Fibroblast of skin of right biceps (primary cell): ENCODE measurements around the gene FIBCD1.

Experiments
- DNase-seq: peaks from one replicate; pipeline ENCODE4 v3.0.0-alpha.2; 2013

Gene FIBCD1

DNA sequence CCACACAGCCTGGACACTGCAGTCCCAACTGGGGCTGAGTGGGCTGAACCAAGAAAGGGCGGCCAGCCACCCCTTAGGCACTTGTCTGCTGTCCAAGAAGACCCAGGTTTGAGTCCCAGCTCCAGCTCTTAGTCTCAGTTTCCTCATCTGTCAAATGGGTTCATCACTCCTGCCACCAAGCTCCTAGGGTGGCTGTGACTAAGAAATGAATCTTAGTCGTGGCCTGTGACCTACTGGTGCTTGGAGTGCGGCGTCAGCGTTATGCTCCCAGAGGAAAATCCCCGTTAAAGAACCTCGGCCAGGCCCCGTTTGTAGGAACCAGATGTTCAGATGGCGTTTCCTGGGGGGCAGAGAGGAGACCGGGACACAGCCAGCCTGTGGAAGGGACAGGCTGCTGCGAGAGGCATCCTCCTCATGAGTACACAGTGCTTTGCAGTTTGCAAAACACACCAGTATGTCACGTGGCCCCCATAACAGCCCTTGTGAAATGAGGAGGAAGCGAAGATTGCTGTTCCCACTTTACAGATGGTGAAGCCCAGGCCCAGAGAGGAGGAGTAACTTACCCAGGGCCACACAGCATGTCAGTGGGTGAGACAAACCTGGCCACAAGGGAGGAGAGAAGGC, 3.3 kb downstream of the FIBCD1 start:
- DNase-seq, result peak; percentile 35

DNA sequence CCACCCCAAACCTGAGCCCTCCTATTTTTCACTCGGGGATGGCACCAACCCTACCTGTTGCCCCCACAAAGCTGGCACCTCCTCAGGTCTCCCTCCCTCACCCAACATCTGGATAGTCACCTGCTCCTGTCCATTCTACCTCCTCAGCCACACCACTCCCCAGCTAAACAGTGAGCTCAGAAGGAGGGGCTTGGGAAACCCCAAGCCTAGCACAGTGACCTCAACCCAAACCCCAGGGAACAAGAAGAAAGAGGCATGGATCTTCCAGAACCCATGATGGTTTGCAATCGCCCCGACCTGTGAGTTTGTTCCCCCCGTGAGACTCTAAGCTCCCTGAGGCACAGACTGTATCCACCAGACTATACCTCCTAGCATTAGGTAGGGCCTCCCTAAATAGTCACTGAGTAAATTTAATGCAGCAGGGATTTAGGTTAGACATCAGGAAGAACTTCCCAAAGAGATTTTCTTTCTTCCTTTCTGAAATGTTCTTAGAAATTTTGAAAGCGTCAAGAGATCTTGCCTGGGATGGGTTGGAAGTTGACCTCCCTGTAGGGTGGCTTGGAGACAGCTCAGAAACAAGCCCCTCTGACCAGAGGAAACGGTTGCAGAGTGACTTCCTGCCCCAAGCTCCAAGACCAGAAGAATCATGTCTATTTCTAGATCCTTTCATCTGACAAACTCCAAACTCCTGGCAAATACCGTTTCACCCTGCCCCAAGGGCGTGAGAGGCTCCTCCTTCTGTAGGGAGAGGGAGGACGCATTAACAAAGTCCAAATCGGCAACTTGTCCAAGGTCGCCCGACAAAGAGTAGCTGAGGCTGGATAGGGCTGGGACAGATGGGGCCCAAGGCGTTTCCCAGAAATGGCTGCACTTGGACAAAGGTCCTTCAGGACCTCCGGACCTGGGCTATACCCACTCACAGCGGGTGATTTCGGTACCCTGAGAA, 4.1 kb downstream of the FIBCD1 start:
- DNase-seq, result no peak

DNA sequence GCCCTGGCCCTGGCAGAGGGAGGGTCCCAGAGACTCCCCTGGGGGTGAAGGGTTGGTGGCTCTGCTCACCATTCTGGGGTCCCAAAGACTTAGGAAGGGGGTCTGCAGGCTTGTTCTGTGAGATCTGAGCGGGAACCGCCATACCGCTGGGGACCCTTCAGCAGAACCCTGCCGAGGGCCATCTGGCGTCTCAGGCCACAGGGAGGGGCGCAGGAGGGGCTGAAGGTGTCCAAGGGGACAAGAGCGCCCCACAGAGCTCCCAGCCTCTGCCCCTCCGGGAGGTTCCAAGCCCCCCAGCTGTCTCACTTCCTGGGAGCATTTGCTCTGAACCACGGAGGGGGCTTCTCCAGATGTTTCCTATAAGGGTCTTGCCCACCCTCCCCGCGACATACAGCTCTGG, 4.8 kb downstream of the FIBCD1 start:
- no peak for DNase-seq

DNA sequence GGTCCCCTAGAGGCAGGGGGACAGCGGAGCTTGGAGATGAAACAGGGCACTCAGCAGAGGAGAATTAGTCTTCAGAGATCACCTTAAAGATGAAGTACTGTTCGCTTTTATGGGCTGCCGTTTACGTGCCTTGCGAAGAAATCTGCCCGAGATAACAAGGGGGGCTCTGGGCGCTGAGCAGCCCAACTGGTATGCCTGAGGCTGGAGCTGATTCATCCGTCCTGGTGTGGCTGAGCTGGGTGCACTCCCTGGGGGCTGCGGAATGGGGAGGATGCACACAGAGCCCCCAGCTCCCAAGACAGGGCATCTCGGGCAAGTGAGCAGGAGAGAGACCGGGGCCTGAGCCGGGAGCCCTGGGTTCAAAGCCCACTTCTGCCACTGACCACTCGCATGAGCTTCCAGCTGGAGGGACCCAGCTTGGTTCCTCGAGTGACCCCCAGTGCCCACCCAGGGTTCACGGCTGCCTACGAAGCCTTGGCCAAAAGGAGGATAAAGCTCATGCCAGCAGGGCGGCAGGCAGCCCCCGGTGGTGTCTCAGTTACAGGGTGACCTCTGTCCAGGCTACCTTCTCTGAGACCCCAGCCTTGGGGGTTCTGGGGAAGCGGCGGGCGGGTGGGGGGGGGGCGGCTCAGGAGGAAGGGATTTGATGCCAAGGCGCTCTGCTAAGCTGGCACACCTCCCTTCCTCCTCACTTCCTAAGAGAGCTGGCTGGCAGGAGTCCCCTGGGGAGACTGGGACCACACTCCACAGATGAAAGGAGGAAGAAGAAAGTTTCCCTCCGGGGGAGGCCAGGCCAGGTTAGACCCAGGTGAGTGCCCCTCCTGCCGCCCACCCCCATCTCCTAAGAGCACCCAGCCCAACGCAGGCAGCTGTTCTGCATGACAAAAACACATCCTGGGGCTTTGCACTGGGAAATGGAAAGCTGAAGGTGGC, 5.7 kb downstream of the FIBCD1 start:
- peak; percentile 82 for DNase-seq

DNA sequence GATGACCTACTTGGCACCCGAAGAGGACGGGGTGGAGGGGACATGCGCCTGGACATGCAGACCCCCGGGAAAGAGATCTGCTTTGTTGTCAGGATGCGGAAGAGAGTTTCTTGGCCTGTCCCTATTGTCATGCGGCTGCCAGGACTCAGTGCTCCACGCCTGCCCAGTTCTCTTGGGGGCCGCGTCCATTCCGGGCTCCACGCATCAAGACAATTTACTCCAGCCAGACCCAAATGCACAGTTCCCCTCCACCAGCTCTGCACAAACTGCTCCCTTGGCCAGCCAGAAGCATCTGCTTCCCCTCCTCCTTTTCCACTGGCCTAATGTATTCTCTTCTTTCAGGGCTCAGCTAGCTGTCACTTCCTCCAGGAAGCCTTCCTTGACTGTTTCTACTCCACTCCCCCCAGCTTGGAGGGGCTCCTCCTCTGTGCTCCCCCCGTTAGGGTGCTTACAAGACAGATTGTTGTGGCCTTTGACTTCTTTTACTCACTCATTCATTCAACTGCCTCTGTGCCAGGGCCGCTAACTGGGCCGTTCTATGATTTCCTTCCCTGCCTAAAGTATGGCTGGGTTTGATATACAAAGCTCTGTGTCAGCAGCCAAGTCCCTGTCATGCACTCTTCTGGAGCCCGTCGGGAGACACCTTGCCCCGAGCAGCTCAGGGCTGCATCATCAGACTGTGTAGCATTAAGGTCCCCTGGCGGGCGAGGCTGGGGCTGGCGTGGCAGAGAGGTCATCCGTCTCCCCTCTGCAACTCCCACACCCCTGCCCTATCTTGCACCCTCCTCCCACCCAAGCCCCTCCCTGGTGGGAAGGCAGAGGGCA, 6.6 kb downstream of the FIBCD1 start:
- peak; percentile 38 for DNase-seq

DNA sequence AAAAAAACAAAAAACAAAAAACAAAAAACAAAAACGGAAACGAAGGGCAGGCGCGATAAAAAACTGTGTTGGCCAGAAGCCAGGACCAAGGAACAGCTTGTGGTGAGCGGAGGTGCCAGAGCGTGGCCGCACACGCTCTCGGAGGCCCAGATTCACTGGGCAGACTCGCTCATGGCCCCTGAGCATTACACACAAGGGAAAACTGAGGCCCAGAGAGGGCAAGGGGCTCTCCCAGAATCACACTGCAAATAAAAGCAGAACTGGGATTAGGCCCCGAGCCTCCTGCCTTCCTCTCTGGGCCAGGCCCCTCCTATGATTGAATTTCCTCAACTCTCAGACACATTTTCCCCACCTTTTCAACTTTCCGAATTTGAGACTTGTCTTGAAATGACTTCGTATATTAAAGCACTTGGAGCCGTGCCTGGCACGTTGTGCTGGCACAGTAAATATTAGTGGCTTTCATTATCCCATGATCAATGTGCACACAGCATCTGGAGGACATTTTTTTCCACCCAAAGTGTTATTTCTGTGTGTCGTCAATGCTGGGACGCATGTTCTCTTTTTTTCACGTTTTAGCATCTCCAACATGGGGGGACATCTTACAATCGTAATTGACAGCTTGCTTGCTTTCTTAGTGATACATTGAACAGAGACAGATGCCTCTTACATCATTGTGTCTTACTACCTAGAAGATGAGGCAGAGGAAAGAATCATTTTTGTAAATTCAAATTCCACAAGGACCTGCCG, 7.4 kb downstream of the FIBCD1 start:
- DNase-seq, result no peak

DNA sequence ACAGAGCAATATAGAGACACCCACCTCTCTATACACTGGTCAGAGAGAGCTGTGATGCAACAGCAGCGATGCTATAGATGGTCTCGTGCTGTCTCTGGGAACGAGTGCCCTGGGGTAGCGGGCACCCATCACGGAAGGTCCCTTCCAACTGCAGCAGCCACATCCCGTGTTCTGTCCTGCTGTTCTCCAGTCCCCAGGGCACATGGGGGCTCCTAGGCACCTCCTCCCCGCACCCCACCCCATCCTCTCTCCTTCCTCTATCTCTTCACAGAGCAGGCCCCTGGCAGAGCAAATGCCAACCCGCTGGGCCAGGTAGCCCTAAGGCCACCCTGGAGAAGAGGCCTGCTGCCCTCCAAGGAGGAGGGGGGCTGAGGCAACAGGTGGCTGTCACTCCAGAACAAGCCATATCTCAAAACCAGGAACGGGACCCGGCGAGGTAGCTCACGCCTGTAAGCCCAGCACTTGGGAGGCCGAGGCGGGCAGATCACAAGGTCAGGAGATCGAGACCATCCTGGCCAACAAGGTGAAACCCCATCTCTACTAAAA, 8.2 kb downstream of the FIBCD1 start:
- no peak for DNase-seq

DNA sequence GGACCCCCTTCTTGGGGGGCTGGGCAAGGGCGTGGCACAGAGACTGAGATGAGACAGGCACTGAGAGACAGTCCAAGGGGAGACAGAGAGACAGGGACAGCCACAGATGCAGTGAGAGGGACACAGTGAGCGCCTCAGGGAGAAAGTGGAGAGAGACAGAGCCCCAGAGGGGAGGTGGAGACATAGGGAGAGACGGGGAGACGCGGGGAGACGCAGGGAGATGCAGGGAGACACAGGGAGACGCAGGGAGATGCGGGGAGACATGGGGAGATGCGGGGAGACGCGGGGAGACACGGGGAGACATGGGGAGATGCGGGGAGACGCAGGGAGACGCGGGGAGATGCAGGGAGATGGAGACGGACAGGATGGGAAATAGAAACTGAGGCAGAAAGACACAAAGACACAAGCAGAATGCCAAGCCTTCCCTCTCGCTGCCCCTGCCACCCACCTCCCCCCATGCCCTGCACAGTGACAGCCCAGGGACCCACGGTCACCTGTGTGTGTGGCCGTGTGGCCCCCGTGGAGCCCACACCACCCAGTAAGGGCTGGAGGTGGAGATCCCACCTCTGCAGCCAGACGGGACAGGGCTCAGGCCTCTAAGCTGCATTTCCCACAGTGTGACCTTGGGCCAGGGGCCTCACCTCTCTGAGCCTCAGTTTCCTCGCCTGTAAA, 8.8 kb downstream of the FIBCD1 start:
- no peak for DNase-seq

DNA sequence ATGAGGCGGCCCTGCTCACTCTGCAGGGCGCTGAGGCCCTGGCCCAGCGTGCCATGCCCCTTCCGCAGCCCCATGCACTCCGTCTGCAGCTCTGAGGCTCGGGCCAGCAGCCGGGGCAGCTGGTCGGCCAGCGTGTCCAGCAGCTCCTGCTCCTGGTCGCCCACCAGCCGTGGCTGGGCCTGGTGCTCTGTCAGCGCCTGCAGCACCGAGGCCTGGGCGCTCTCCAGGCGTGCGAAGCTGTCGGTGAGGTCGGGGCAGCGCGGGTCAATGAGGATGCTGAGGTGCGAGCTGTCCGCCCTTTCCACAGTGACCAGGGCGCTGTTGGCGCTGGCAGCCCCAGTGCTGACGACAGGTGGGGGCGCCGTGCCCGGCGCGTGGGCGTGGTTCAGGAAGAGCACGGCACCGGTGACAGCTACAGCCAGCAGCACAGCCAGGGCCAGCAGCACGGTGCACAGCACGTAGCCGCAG, 9.4 kb downstream of the FIBCD1 start:
- DNase-seq, result no peak

DNA sequence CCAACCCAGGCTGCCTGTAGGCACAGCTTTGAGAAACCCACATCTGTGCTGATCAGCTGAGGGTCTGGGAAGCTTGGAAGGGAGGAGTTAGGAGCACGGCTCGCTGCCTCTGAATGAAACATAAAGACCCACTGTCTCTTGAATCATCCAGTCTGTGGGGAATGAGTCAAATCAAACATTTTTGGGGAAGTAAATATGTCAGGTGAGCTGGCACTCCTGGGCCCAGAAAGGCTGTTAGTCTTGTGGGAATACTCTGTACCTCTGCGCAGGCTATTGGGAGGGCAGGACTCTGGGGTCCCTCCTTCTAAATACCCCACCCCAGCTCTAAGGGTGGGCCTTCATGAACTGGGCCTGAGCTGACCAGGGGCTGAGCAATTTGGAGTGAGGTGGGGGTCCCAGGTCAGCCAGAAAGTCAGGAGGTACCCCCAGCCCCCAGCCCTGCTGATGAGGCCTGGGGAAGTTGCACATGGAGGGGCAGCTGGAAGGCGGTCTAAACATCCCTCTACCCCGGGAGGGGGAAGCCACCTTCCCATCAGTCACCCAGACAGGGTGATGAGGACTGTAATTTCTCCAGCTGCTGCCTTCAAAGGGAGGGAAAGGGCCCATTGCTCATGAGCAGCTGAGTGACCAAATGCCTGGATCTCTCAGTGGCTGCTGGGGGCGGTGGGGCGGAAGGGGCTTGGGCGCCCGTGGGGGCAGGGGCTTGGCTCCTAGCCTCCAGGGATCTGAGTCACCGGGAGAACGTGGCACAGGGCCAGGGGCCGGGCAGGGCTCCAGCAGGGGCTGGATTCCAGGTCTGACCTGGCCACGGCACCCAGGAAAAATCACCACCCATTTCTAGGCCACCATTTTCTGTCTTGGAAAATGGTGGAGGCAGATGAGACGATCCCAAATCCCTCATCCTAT, 10.8 kb downstream of the FIBCD1 start:
- peak; percentile 77 for DNase-seq

DNA sequence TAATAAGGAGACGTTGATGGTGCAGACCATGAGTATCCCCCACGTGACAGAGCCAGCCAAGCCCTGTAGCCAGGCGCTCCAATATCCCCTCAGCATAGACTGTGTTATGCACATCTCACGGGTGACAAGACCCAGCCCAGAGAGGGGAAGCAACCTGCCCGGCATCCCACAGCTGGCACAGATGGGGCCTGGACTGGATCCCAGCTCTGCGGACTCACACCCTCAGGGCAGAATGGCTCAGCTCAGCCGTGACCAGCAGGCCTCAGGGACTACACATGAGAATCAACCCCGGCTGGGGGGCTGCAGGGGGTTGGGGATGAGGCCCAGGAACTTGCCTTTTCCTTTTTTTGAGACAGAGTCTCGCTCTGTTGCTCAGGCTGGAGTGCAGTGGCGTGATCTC, 11.7 kb downstream of the FIBCD1 start:
- DNase-seq, result no peak

DNA sequence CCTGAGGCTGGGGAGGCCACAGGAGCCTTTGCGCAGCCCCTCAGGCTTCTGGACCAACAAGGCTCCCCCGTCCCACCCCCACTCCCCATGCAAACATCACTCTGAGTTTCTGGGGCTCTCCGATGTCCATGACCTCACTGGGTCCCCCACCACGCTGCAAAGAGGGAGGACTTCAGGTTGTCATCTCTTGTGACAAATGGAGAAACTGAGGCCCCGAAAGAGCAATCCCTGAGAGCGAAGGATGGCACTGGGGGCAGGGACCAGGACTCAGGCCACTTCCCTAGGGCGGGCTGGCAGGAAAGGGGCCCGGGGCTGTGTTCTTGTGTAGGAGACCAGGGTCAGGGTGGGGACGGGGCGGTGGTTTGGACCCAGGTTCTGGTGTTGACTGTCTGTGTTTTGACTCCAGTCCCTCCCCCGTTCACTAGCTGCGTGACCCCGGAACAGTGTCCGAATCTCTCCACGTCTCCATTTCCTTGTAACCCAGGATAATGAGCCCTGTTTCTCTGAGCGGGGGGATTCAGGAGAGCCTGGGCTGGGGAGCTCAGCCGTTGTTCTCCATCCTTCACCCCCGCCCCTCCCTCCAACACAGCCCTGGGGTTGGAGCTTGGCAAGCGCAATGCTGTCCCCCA, 13.9 kb downstream of the FIBCD1 start:
- no peak for DNase-seq

DNA sequence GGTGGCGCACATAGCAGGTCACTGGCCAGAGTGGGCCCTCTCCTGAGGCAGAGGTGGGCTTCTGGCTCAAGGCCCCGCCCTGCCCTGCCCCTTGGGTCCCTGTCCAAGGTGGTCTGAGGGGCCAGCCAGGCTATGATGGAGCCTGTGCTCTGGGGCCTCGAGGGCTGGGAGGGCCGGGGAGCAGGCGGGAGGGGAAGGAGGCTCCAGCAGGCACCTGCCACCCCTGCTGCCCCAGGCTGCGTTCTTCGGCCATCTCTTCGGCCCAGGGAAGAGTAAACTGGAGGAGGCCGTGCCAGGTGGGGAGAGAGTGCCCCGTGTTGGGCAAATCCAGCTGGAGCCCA, 14.6 kb downstream of the FIBCD1 start:
- DNase-seq, result no peak

DNA sequence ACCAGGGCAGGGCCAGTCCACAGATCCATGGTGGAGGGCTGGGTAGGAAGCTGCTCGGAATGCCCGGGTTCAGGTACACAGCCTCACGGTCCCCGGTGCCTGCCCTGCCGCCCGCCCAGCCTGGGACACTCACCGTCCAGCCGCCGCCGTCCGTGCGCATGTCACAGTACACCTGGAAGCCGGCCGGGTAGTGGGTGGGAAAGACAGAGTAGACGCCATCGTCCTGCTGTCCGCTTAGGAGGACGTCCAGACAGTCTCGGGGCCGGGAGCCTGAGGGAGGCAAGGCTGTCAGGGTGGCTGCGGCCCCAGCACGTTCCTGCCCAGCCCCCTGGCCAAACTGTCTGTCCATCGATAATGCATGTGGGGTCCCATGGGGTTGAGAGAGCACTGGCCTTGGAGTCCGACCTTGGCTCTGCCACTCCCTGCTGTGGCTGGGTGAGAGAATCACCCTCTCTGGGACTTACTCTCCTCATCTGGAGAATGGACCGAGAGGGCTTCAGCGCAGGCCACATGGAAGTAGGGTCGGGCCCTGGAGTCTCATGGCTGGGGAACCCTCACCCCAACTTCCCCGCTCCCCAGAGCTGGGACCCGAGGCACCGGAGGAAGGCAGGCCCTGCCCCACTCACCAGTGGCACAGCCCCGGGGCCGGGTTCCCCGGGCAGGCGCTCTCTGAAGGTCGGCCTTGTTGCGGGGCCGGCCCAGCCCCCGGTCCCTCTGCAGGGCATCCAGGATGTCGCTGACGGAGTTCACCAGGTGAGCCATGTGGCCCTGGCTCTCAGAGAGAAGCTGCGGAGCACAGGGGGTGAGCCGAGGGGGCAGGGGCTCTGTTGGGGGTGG, 15.2 kb downstream of the FIBCD1 start:
- no peak for DNase-seq

DNA sequence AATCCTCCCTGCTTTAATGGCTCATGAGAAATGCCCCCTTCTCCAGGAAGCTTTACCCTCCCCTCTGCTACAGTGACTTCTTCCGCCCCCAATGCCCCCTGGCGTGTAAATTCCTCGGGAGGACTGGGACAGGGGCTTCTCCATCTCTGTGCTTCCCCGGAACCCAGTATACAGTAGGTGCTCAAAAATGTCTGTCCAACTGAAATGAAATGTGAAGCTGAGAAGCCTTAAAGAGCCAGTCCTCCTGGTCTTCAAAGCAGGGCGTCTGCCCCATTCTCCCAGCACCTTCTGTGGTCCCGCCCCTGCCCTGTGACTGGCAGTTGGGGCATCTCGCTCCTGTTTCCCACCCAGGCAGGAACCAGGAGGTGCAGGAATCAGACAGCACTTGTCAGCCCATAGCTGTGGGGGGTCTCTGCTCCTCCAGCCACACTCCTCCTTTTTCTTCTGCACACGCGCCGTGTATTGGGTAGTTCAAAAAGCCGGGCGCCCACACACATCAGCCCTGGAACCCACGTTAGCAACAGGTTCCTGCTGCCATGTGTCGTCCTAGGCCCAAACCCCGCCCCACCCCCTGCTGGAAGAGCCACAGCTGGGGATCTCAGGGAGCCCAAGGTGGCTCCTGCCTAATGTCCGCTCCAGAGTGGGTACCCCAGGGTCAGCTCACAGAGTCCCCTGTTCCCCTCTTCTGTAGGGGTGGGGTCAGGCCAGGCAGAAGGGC, 16.0 kb downstream of the FIBCD1 start:
- no peak for DNase-seq

DNA sequence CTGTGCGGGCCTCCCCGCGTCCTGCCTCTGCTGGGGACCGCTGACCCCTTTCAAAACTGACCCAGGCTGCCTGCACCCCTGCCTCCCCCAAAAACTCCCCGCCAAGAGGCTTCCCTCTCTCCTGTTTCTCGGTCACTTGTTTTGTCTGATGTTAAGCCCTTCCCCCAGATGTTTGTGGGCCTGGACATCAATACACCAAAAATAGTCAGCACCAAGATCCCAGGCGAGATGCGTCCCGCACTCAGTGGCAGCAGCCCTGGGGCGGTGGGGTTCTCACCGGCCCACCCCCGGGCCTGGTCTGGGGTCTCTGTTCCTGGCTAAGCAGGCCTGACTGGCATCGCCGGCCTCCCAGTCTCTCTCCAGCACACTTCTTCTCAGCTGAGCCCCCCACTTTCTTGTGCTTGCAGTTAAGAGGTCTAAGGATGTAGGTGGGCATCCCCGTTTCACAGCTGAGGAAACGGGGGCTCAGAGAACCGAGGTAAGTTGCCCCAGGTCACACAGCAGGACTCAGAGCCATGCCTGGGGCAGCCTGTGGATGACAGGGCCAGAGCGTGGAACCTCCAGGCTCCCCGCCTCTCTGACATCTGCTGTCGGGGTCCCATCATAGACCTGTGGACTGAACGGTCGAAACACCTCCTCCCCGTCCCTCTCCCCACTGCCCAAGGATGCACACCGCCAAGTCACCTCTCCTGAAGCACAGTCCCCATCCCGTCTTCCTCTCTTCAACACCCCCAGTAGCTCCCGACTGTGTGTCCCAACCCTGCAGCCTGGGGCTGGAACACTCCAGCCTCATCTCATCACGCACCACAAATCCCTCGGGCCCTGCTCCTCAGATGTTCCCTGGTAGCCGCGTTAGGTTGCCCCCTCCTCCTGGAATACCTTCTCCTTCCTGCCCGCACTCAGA, 16.8 kb downstream of the FIBCD1 start:
- no peak for DNase-seq
